ENCODE data around the gene RAB40B.

GRCh38 chr17:82740906-82741759 lies 42.6 kb upstream of the RAB40B start:
- TF ChIP-seq, protein P1, sequence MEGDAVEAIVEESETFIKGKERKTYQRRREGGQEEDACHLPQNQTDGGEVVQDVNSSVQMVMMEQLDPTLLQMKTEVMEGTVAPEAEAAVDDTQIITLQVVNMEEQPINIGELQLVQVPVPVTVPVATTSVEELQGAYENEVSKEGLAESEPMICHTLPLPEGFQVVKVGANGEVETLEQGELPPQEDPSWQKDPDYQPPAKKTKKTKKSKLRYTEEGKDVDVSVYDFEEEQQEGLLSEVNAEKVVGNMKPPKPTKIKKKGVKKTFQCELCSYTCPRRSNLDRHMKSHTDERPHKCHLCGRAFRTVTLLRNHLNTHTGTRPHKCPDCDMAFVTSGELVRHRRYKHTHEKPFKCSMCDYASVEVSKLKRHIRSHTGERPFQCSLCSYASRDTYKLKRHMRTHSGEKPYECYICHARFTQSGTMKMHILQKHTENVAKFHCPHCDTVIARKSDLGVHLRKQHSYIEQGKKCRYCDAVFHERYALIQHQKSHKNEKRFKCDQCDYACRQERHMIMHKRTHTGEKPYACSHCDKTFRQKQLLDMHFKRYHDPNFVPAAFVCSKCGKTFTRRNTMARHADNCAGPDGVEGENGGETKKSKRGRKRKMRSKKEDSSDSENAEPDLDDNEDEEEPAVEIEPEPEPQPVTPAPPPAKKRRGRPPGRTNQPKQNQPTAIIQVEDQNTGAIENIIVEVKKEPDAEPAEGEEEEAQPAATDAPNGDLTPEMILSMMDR (IDR thresholded peaks at IDR 0.05): no peak
- TF ChIP-seq POLR2A (IDR thresholded peaks at IDR 0.05): no peak
